Activated T-helper 2 cell treated with anti-CD3 and anti-CD28 coated beads, Interferon-gamma antibody, Interleukin-2, Interleukin-4, amounts not matched to agents 10 μg/mL and 5 μg/mL and 100 μg/mL, durations not matched to agents 14 hours and 24 hours and 36 hours (primary cell): ENCODE data around the gene PPT2. TPM values are rescaled to one million over a fixed set of nuclear protein-coding genes. Genes with fewer than 3 reads are reported as not detected.
A peak's percentile ranks its signal among the peaks of the same experiment; 100 is the strongest.

Source experiments
- DNase-seq: peaks from one replicate; pipeline ENCODE4 v3.0.0; 2021; ENCODE audit warnings: low spot score
- H3K27ac Mint-ChIP-seq: one replicate; pipeline ENCODE4 v1.8.0; 2021; ENCODE audit warnings: mixed read lengths
- H3K27me3 Mint-ChIP-seq: one replicate; pipeline ENCODE4 v1.8.0; 2021; ENCODE audit warnings: low read depth, mixed read lengths
- H3K36me3 Mint-ChIP-seq: one replicate; pipeline ENCODE4 v1.8.0; 2021; ENCODE audit warnings: low read depth, mixed read lengths
- H3K4me1 Mint-ChIP-seq: one replicate; pipeline ENCODE4 v1.8.0; 2021; ENCODE audit warnings: low read depth, mixed read lengths
- H3K4me3 Mint-ChIP-seq: one replicate; pipeline ENCODE4 v1.8.0; 2021; ENCODE audit warnings: low read depth, mild to moderate bottlenecking, moderate library complexity, mixed read lengths
- H3K9me3 Mint-ChIP-seq: one replicate; pipeline ENCODE4 v1.8.0; 2021; ENCODE audit warnings: mixed read lengths
- intact Hi-C: fragments of 100-400 bp; cut with micrococcal nuclease; formaldehyde crosslinking; loops from one replicate; pipeline ENCODE4 v1.15.1; 2023
- total RNA-seq: library from RNA; stranded (reverse); gene quantifications from 2 replicates; pipeline ENCODE4 v1.2.3, GENCODE V29; 2022

PPT2 gene
- total RNA-seq, 1 donor from 2014 or later = 11.5 TPM

DNA sequence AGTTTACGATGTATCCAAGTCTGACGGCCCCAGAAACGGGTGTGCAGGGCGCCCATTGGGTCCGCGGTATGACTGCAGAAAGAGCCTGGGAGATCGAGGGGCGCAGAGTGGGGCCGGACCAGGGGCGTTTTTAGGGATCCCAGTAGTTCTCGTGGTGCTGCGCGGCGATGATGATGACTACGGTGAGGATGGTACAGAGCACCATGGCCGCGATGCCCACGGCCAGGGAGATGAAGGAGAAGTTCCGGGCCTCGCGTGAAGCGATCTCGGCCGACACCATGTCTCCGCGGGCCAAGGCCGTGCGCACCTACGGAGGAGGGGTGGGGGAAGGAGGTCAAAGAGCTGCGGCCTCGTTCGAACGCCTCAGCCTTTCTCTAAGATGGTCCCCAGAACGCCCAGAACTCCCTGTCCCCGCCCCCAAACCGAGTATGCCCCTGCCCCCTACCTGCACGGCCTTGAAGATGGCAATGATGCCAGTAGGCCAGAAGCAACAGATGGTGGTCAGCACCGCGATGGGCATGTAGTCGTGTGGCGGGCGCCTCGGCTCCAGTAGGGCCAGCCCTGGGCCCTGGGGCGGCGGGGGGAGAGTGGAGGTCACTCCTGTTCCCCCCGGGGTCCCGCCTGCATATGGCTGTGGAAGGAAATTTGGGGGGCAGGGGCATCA is 4.7 kb upstream of the PPT2 start:
- H3K9me3 Mint-ChIP-seq = no peaks in the 10 kb centered on the region
- intact Hi-C loops = no loop called here
- peak overlapping the region; percentile 78 for H3K4me3 Mint-ChIP-seq
- no peak overlapping the region for H3K27ac Mint-ChIP-seq
- H3K36me3 Mint-ChIP-seq = no peaks in the 10 kb centered on the region
- peaks cover 59% of the 10 kb centered on the region for H3K27me3 Mint-ChIP-seq
- peaks cover 18% of the 10 kb centered on the region for H3K4me1 Mint-ChIP-seq
- no peak for DNase-seq

- intact Hi-C loops = loop anchor here (5.0 kb wide), 1 partner anchor 33 kb away; no protein-coding TSS in a partner anchor
- Mint-ChIP-seq H3K36me3 (no peaks in the 10 kb centered on the region), H3K4me1 (peaks cover 22% of the 10 kb centered on the region), H3K4me3 (no peak overlapping the region), H3K27ac (no peak overlapping the region), H3K9me3 (no peaks in the 10 kb centered on the region), H3K27me3 (peaks cover 58% of the 10 kb centered on the region)
- DNase-seq = no peak
Observed at GRCh38 chr6:32149932-32150870, 3.7 kb upstream of the PPT2 start.

- no peaks in the 10 kb centered on the region for H3K36me3 Mint-ChIP-seq
- intact Hi-C loops = loop anchor here (5.0 kb wide), 1 partner anchor 34 kb away; no protein-coding TSS in a partner anchor
- no peak overlapping the region for H3K4me3 Mint-ChIP-seq
- peaks cover 26% of the 10 kb centered on the region for H3K4me1 Mint-ChIP-seq
- H3K9me3 Mint-ChIP-seq = no peaks in the 10 kb centered on the region
- H3K27me3 Mint-ChIP-seq = peaks cover 52% of the 10 kb centered on the region
- DNase-seq = no peak
- H3K27ac Mint-ChIP-seq = no peak overlapping the region
Observed at GRCh38 chr6:32151181-32151862, 2.6 kb upstream of the PPT2 start.

DNA sequence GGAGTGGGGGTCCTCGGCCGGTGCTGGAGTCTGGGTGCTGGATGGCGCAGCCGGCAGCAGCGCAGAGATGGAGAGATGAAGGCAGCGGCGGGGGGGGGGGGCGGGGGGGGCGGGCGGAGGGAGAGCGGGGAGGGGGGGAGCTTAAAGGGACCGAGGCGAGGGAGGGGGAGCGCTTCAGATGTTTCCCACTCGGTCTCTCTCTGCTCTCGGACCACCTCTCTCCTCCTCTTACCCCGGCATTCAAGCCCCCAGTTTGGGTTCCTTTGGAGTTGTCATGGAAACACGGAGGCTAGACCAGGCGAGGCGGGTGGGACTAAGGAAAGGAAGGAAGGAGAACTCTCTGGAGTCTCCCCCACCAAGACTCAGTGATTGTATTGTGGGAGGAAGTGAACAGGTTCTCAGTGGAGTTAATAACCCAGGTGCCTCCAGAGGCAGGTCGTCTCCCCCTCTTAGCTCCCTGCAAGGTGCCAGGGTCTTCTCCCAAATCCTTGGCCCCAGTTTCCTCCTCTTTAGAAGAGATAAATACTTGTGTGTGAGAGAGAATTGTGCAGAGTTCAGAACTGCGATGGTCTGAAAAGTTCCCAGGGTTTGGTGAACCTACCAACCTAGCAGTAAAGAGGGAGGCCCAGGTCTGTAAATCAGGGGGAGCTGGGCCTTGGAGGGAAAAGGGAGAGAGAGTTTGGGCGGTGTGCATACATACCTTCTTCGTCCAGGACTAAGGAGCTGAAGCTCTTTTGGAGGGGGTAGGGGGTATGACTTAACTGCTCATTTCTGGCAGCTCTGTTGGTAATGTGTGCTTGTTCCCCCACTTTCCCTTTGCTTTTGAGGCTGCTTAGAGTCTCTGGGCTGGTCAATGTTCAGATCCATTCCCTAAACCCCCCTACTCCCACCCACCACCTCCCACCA is 1.8 kb upstream of the PPT2 start, which contains the start of gene PRRT1:
Gene PRRT1, minus strand, starts transcription at position 77 of the 906 bp plus-strand sequence. CDS start 112 bp downstream, outside the sequence.
- peaks cover 44% of the 10 kb centered on the region for H3K27me3 Mint-ChIP-seq
- peak within 1 kb of the TSS; percentile 28 for H3K4me3 Mint-ChIP-seq
- intact Hi-C loops = loop anchor here (5.0 kb wide), 1 partner anchor 35 kb away; no protein-coding TSS in a partner anchor
- DNase-seq = no peak
- H3K36me3 Mint-ChIP-seq = no peaks in the 10 kb centered on the region
- H3K9me3 Mint-ChIP-seq = no peaks in the 10 kb centered on the region
- H3K4me1 Mint-ChIP-seq = peaks cover 26% of the 10 kb centered on the region
- H3K27ac Mint-ChIP-seq = no peak within 1 kb of the TSS

DNA sequence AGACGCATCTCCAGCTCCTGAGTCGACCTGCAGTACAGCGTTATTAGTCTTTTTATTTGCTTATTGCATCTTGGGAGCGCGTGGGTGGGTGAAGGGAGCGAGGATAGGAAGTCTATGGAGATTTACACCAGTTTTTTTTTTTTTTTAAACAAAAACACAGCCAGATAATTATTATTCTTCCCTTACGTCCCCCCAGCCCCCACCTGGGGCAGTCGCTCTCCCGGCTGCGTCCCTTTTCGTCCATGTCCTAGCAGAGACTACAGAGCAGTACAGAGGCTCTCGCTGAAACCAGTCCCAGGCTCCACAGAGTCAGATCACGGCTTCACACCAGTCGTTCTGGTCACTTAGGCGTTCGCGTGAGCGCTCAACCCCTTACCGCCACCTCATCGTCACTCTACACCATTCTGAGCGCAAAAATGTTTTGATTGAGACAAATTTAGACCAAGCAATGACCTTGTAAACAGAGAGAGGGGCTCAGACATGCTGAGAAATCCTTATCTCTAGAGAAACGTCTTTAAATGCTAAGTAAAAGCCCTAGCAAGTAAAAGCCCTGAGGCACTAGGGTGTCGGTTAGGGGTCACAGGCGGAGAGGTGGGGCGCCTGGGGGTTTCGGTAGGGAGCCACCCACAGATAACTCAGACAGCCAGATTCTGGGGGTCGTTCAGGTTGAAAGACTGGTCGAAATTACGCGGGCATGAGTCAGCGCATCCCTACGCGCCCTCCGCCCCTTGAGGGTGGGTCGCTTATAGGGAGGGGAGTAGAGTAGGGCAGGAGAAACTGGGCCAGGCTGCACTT is 975 bp upstream of the PPT2 start:
- H3K9me3 Mint-ChIP-seq = no peaks in the 10 kb centered on the region
- intact Hi-C loops = loop anchor here (5.0 kb wide), 1 partner anchor 36 kb away; no protein-coding TSS in a partner anchor
- DNase-seq = no peak
- H3K4me1 Mint-ChIP-seq = peaks cover 23% of the 10 kb centered on the region
- no peak overlapping the region for H3K27ac Mint-ChIP-seq
- peaks cover 38% of the 10 kb centered on the region for H3K27me3 Mint-ChIP-seq
- peaks cover 7% of the 10 kb centered on the region for H3K36me3 Mint-ChIP-seq
- H3K4me3 Mint-ChIP-seq = peak overlapping the region; percentile 67

- H3K27ac Mint-ChIP-seq = peak overlapping the region; percentile 82
- intact Hi-C loops = loop anchor here (1.0 to 5.0 kb wide), 4 partner anchors 22 to 68 kb away; partner anchors contain the start of genes AGPAT1 and FKBPL
Observed at GRCh38 chr6:32154514-32155161, 697 bp downstream of the PPT2 start.

GRCh38 chr6:32156891-32157290 is 3.0 kb downstream of the PPT2 start:
- Mint-ChIP-seq H3K27me3 (peaks cover 13% of the 10 kb centered on the region), H3K9me3 (no peaks in the 10 kb centered on the region), H3K4me3 (no peak overlapping the region), H3K36me3 (peaks cover 15% of the 10 kb centered on the region), H3K4me1 (peaks cover 12% of the 10 kb centered on the region), H3K27ac (no peak overlapping the region)
- DNase-seq = no peak
- intact Hi-C loops = no loop called here

More at GRCh38 chr6:32154514-32155161, 697 bp downstream of the PPT2 start:
- Mint-ChIP-seq H3K4me1 (peaks cover 15% of the 10 kb centered on the region), H3K9me3 (no peaks in the 10 kb centered on the region), H3K4me3 (peak overlapping the region; percentile 91), H3K36me3 (peaks cover 15% of the 10 kb centered on the region), H3K27me3 (peaks cover 28% of the 10 kb centered on the region)
- DNase-seq = peak; percentile 55

DNA sequence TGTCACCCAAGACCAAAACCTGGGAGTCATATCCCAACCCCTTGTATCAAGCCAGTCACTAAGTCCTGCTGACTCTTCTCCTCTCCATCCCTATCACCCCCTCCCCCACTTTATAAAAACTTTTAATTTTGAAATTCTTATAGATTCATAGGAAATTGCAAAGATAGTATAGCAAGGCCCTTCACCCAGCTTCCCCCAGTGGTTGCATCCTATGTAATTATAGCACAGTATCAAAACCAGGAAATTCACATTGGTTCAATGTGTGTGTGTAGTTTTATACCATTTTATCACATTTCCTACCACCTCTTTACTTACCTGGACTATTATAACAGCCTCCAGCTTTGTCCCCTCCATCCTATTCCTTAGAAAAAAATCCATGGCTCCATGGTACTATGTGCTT is 4.1 kb downstream of the PPT2 start:
- no peak overlapping the region for H3K27ac Mint-ChIP-seq
- DNase-seq = no peak
- H3K27me3 Mint-ChIP-seq = peaks cover 3% of the 10 kb centered on the region
- H3K4me3 Mint-ChIP-seq = no peak overlapping the region
- H3K9me3 Mint-ChIP-seq = no peaks in the 10 kb centered on the region
- peaks cover 9% of the 10 kb centered on the region for H3K4me1 Mint-ChIP-seq
- intact Hi-C loops = no loop called here
- H3K36me3 Mint-ChIP-seq = peaks cover 15% of the 10 kb centered on the region

DNA sequence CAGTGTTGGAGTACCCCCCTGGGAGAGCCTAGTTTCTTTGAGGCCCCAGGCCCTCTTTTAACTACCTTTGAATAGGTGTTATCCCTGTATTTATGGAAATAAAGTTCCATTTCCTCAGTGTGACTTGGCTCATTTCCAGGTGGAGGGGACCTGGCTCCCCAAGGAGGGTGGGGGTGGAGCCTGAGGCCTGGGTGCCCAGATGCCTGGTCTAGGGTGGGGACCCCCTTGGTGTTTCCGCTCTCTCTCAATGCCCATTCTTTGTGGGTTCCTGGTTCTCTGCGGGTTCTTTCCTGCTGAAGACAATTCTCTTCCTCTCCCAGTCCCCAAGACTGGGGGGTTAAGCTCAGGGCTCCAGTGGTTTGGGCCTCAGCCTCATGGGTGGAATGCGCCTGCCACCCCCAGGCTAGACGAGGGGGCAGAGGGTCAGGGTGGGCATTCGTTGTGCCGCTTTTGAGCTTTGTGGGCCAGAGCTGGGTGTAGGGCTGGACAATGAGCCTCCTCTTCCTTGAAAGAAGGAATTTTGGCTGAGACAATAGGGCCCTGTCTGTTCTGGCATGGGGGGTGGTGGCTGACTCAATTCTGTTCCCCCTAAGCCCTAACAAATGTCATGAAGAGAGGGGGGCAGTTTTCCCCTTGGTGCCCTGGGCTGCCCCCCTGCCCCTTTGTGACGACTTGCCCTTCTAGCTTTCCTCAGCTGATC is 9.8 kb downstream of the PPT2 start:
- no peak overlapping the region for H3K4me3 Mint-ChIP-seq
- H3K27me3 Mint-ChIP-seq = no peaks in the 10 kb centered on the region
- H3K36me3 Mint-ChIP-seq = peaks cover 9% of the 10 kb centered on the region
- no peak overlapping the region for H3K27ac Mint-ChIP-seq
- intact Hi-C loops = no loop called here
- no peaks in the 10 kb centered on the region for H3K9me3 Mint-ChIP-seq
- no peak for DNase-seq
- H3K4me1 Mint-ChIP-seq = no peaks in the 10 kb centered on the region

DNA sequence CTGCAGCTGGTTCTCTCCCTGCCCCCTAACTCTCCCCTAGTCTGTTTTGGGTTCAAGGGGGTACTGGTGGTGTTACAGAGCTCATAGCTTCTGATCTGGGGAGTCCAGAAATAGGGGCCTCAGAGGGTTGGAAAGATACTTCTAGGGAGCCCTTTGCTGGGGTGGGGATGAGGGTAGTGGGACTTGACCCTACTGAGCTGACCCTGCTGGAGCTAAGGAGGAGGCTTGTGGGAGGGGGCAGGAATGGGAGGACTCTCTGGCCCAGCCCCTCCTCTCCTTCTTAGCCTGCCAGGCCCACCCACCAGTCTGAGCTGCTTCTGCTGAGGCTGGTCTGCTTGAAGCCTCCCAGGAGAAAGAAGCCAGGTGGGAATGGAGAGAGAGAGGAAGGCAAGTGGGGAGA is 10.4 kb downstream of the PPT2 start, which contains the start of gene EGFL8:
Gene EGFL8, plus strand, starts transcription at position 301 of the 400 bp plus-strand sequence. CDS start 1,571 bp downstream, outside the sequence.
- no peak for DNase-seq
- intact Hi-C loops = no loop called here
- Mint-ChIP-seq H3K27ac (no peak within 1 kb of the TSS), H3K36me3 (peaks cover 12% of the 10 kb centered on the region), H3K4me3 (no peak within 1 kb of the TSS), H3K4me1 (no peaks in the 10 kb centered on the region), H3K27me3 (no peaks in the 10 kb centered on the region), H3K9me3 (no peaks in the 10 kb centered on the region)
